ENCODE results near the gene CDA. TPM values are rescaled to one million over a fixed set of nuclear protein-coding genes. Genes with fewer than 3 reads are reported as not detected.

CDA gene
- total RNA-seq, 2 donors from 2014 or later: 0.59 TPM; not detected in 1

- H3K4me1 ChIP-seq (replicated peaks): peaks cover 4% of the 10 kb centered on the region
- no peak within 1 kb of the TSS for H3K27ac ChIP-seq
- intact Hi-C loops (cut with DNase I): no loop called here
- TF ChIP-seq CTCF (IDR thresholded peaks at IDR 0.05): no peak
- no peak for TF ChIP-seq POLR2A (IDR thresholded peaks at IDR 0.05)
- no peak for TF ChIP-seq POLR2AphosphoS5 (IDR thresholded peaks at IDR 0.05)
- no peaks in the 10 kb centered on the region for H3K36me3 ChIP-seq
- peak within 1 kb of the TSS; percentile 8 to 23 for H3K4me3 ChIP-seq
- WGBS: 1% methylated on average over 47 of the region's 47 CpGs
- peaks cover 28% of the 10 kb centered on the region for H3K27me3 ChIP-seq (replicated peaks; ENCODE audit: insufficient read depth)
- DNase-seq (ENCODE audit: low spot score): no peak
- H3K9me3 ChIP-seq: no peaks in the 10 kb centered on the region
These were observed 36.8 kb upstream of the CDA start, which contains the start of gene FAM43B for GRCh38 chr1:20551945-20552727. FAM43B (plus strand) TSS chr1:20552573; CDS start chr1:20552974, 401 bp downstream.

- H3K9me3 ChIP-seq: no peaks in the 10 kb centered on the region
- peak overlapping the region; percentile 8 to 23 for H3K4me3 ChIP-seq
- TF ChIP-seq POLR2AphosphoS5 (IDR thresholded peaks at IDR 0.05) (no peak), POLR2A (IDR thresholded peaks at IDR 0.05) (no peak), CTCF (IDR thresholded peaks at IDR 0.05) (no peak)
- DNase-seq (ENCODE audit: low spot score): no peak
- peaks cover 28% of the 10 kb centered on the region for H3K27me3 ChIP-seq (replicated peaks; ENCODE audit: insufficient read depth)
- H3K27ac ChIP-seq: no peak overlapping the region
- H3K4me1 ChIP-seq (replicated peaks): peaks cover 4% of the 10 kb centered on the region
- under 1% methylated on average over 78 of the region's 82 CpGs for WGBS
- no peaks in the 10 kb centered on the region for H3K36me3 ChIP-seq
- intact Hi-C loops (cut with DNase I): no loop called here
These were observed 36.0 kb upstream of the CDA start for GRCh38 chr1:20552728-20553445.

GRCh38 chr1:20555025-20555757, 33.7 kb upstream of the CDA start:
- intact Hi-C loops (cut with DNase I): no loop called here
- Histone ChIP-seq H3K9me3 (no peaks in the 10 kb centered on the region), H3K27me3 (replicated peaks; ENCODE audit: insufficient read depth) (peaks cover 26% of the 10 kb centered on the region), H3K27ac (no peak overlapping the region), H3K4me1 (replicated peaks) (peaks cover 4% of the 10 kb centered on the region), H3K4me3 (no peak overlapping the region), H3K36me3 (no peaks in the 10 kb centered on the region)
- DNase-seq (ENCODE audit: low spot score): no peak
- WGBS: 28% methylated on average over 7 of the region's 7 CpGs
- TF ChIP-seq POLR2A (IDR thresholded peaks at IDR 0.05): no peak
- TF ChIP-seq CTCF (IDR thresholded peaks at IDR 0.05): no peak
- no peak for TF ChIP-seq POLR2AphosphoS5 (IDR thresholded peaks at IDR 0.05)

GRCh38 chr1:20555758-20556120, 33.2 kb upstream of the CDA start:
- peaks cover 26% of the 10 kb centered on the region for H3K27me3 ChIP-seq (replicated peaks; ENCODE audit: insufficient read depth)
- WGBS: 55% methylated on average over 4 of the region's 4 CpGs
- intact Hi-C loops (cut with DNase I): no loop called here

More at GRCh38 chr1:20555758-20556120, 33.2 kb upstream of the CDA start:
- Histone ChIP-seq H3K9me3 (no peaks in the 10 kb centered on the region), H3K4me1 (replicated peaks) (peaks cover 4% of the 10 kb centered on the region), H3K4me3 (no peak overlapping the region), H3K27ac (no peak overlapping the region), H3K36me3 (no peaks in the 10 kb centered on the region)
- no peak for TF ChIP-seq POLR2AphosphoS5 (IDR thresholded peaks at IDR 0.05)
- TF ChIP-seq CTCF (IDR thresholded peaks at IDR 0.05): no peak
- TF ChIP-seq POLR2A (IDR thresholded peaks at IDR 0.05): no peak
- no peak for DNase-seq (ENCODE audit: low spot score)
